BE2C (cell line): ENCODE results near the gene PGM2L1.

Experiments
- DNase-seq: peaks from one replicate; pipeline ENCODE4 v3.0.0-alpha.2; 2020
- H3K27me3 ChIP-seq: fragments of 250-450 bp; sonication (Bioruptor Pico); 2 replicates; pipeline ENCODE4 v1.5.1; 2020; ENCODE audit warnings: mild to moderate bottlenecking
- H3K36me3 ChIP-seq: fragments of 250-450 bp; sonication (Bioruptor Pico); 2 replicates; pipeline ENCODE4 v1.5.1; 2020; ENCODE audit warnings: mild to moderate bottlenecking
- H3K4me1 ChIP-seq: fragments of 250-450 bp; sonication (Bioruptor Pico); 2 replicates; pipeline ENCODE4 v1.5.1; 2020
- H3K4me3 ChIP-seq: 2 replicates; pipeline ENCODE4 v1.5.1; 2011; ENCODE audit warnings: low read depth, low read length
- H3K9me3 ChIP-seq: fragments of 250-450 bp; sonication (Bioruptor Pico); 2 replicates; pipeline ENCODE4 v1.5.1; 2020
- CTCF ChIP-seq: IDR thresholded peaks from 2 replicates; pipeline ENCODE4 v1.5.1; 2012; ENCODE audit warnings: mild to moderate bottlenecking, low read depth, low read length

PGM2L1 gene

GRCh38 chr11:74326665-74327064 is 71.6 kb downstream of the PGM2L1 start:
- H3K36me3 ChIP-seq, result no peaks in the 10 kb centered on the region
- H3K4me1 ChIP-seq, result peaks cover 4% of the 10 kb centered on the region; the same call in 1 of the 2 replicates
- no peaks in the 10 kb centered on the region for H3K9me3 ChIP-seq
- H3K4me3 ChIP-seq, result no peak overlapping the region
- TF ChIP-seq CTCF, result no peak
- no peaks in the 10 kb centered on the region for H3K27me3 ChIP-seq
- no peak for DNase-seq

GRCh38 chr11:74325649-74326645 is 72.3 kb downstream of the PGM2L1 start:
- Histone ChIP-seq H3K4me1 (peaks cover 4% of the 10 kb centered on the region; the same call in 1 of the 2 replicates), H3K9me3 (no peaks in the 10 kb centered on the region), H3K27me3 (no peaks in the 10 kb centered on the region), H3K36me3 (no peaks in the 10 kb centered on the region), H3K4me3 (no peak overlapping the region)
- TF ChIP-seq CTCF, result no peak
- DNase-seq, result peak; percentile 34

- TF ChIP-seq CTCF, result no peak
- Histone ChIP-seq H3K36me3 (no peaks in the 10 kb centered on the region), H3K9me3 (no peaks in the 10 kb centered on the region), H3K27me3 (no peaks in the 10 kb centered on the region), H3K4me3 (no peak overlapping the region), H3K4me1 (peaks cover 4% of the 10 kb centered on the region; the same call in 1 of the 2 replicates)
- no peak for DNase-seq
These were observed 75.6 kb downstream of the PGM2L1 start for GRCh38 chr11:74322667-74323066.

GRCh38 chr11:74321487-74322188 is 76.6 kb downstream of the PGM2L1 start:
- Histone ChIP-seq H3K4me3 (no peak overlapping the region), H3K9me3 (no peaks in the 10 kb centered on the region), H3K36me3 (no peaks in the 10 kb centered on the region), H3K27me3 (no peaks in the 10 kb centered on the region), H3K4me1 (peaks cover 4% of the 10 kb centered on the region; the same call in 1 of the 2 replicates)
- DNase-seq, result peak; percentile 34
- TF ChIP-seq CTCF, result peak; percentile 88

GRCh38 chr11:74320538-74320937 is 77.7 kb downstream of the PGM2L1 start:
- DNase-seq, result no peak
- Histone ChIP-seq H3K27me3 (no peaks in the 10 kb centered on the region), H3K36me3 (no peaks in the 10 kb centered on the region), H3K4me3 (no peak overlapping the region), H3K9me3 (no peaks in the 10 kb centered on the region), H3K4me1 (no peaks in the 10 kb centered on the region)
- TF ChIP-seq CTCF, result no peak
